ENCODE data around the gene RGS6.

DNA sequence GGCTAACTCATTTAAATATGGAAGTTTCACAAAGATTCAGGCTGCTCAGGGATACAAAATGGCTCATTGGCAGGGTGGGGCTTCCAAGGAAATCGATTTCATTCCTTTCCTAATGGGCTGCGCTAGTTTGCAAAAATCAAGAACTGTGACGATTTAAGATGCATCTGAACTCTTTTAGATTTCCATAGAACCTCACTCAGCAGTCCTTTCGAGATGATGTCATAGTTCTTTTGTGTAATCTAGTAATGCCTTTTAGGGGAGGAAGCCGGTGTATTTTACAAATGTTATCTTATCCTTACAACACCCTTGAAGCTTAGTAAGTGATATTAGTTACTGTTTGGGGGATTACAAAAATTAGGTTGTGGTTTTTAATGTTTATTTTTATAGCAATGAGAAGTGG is 239.8 kb downstream of the RGS6 start:
- TF ChIP-seq, protein P1, sequence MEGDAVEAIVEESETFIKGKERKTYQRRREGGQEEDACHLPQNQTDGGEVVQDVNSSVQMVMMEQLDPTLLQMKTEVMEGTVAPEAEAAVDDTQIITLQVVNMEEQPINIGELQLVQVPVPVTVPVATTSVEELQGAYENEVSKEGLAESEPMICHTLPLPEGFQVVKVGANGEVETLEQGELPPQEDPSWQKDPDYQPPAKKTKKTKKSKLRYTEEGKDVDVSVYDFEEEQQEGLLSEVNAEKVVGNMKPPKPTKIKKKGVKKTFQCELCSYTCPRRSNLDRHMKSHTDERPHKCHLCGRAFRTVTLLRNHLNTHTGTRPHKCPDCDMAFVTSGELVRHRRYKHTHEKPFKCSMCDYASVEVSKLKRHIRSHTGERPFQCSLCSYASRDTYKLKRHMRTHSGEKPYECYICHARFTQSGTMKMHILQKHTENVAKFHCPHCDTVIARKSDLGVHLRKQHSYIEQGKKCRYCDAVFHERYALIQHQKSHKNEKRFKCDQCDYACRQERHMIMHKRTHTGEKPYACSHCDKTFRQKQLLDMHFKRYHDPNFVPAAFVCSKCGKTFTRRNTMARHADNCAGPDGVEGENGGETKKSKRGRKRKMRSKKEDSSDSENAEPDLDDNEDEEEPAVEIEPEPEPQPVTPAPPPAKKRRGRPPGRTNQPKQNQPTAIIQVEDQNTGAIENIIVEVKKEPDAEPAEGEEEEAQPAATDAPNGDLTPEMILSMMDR (IDR thresholded peaks at IDR 0.05; ENCODE audit: insufficient read depth, low read depth, low read length): no peak
- no peak for TF ChIP-seq EZH2 (IDR thresholded peaks at IDR 0.05; ENCODE audit: insufficient read depth, low read length)

All from astrocyte (in vitro differentiated cells and primary cell).